GM10847 (cell line): Measurements from ENCODE around the gene SCAMP2.

Experiments
- POLR2A ChIP-seq: IDR thresholded peaks from 2 replicates; pipeline ENCODE4 v1.6.1; 2011; ENCODE audit not compliant: insufficient read length; ENCODE audit errors: extremely low read depth

SCAMP2 gene

DNA sequence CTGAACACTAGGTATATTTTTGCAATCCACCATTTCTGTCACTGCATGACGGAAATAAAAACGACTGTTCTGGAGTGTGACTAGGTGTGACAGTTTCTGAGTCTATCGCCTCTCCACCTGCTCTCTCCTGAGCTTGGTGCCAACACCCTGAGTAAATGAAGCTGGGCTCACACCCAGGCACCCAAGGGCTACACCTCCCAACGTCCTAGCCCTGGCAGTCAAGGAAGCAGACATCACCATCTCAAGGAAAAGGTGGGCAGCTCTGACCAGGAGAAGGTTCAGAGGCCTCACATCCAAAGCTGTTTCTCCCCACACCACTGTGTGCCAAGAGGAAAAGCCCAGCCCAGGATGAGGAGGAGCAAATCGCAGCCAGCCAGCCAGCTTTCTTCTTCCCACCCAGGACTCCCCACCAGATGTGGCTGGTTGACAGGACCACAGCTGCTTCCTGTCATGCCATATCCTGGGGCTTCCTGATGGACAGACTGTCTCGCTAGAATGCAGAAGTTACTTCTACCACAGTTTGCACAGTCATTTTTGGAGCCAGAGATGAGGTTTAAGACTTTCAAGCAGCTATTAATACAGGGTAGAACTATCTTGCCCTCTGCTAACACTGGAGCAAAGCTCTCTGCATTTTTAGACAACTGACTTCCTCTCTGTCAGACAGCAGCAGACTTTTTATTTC, 3.3 kb downstream of the SCAMP2 start:
- TF ChIP-seq POLR2A: peak; percentile 27

DNA sequence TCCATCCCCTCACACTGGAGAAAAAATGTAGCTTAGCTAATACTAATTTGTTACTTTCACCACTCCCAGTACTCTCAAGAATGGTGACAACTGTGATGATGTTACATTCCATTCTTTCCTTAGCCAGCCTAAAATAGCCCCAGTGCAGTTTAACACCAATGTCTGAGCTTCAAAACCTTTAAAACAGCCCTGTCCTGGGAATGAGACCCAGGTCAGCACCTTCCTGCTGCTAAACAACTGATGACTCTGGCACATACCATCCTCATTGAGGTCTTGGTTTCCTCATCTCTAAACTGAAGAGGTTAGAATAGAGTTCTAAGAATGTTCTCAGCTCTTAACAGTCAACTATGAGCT, 3.8 kb downstream of the SCAMP2 start:
- no peak for TF ChIP-seq POLR2A

DNA sequence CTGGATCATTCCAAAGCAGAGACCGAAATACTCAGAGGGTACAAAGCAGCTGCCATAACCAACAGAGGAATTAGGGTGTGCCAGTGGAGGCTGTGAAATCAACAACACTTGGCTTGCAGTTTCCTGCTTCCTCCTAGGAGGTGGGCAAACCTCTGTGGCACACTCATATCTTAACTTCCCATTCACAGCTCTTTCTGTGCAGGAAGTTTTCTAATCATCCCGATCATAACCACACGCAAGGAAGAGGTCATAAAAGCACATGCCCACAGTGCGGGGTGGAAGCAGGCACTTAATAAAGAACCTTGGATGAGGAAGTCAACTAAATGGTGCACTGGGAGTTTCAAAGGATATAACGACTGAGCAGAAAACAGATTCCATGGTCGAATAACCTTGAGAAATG, 5.1 kb downstream of the SCAMP2 start:
- no peak for TF ChIP-seq POLR2A

DNA sequence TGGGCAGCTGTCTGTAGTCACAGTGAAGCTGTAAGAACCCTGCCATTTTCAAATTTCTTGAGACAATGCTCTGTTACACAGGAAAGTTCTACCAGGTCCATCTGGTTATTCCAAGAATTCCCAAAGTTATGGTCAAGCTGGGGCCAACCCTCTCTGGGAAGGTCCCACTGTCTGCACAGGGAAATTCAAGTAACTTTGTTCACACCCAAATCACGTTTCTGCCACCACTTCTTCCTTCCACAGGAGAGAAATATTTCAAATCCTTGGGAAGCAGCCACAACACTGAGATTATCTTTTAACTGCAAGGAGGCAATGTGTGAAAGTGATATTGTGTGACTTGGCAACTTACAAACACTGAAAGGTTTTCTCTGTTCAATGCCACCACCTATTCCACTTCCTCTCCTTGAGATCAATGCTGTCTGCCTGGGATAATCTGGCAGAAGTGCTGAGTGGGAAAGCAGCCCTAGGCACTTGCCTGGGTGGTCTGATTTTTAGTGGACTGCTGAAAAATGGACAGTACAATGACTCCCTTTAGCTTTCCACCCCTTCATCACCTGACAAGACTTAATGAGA, 5.6 kb downstream of the SCAMP2 start:
- TF ChIP-seq POLR2A: no peak

DNA sequence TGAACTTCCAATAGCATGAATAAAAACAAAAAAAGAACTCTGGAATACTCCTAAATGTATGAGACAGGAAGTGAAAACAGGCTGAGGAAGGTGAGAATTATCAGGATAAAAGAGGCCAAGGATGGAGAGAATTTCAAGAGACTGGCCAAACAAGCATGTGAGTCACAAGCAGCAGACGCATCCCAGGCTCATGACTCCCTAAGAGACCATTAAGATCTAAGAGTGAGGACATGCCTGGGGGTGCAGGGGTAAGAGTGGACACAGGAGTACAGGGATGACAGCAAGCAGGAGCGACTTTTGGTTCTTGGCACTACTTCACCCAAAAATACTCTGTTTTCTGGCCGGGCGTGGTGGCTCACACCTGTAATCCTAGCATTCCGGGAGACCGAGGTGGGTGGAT, 7.1 kb downstream of the SCAMP2 start:
- no peak for TF ChIP-seq POLR2A

DNA sequence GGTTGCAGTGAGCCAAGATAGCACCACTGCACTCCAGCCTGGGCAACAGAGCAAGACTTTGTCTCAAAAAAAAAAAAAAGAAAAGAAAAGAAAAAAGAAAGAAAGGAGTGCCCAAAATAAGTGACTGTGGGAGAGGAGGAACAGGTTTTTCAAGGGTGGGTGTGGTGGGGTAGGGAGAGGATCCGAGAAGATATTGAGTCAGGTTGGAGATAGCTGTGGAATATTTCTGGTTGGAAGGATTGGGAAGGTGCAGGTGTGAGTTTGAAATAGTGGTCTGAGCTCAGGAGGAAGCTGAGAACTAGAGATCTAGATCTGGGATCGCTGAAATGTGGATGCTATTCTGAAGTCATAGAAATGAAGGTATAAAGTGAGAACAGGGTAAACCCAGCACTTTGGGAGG, 7.8 kb downstream of the SCAMP2 start:
- TF ChIP-seq POLR2A: no peak

DNA sequence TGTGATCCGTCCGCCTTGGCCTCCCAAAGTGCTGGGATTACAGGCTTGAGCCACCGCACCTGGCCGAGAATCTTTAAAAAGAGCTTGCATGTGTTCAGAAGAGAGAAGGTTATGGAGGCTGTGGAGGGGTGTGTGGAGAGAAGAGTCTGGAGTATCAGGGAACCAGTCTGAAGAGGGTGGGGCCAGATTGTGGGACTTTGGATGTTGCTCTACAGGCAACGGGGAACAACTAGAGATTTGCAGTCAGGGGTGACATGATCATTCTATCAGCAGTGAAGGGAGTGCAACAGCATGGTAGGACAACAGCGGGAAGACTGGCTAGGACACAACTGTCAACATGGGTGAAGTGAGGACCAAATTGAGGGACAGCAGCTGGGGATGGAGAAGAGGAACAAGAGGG, 8.9 kb downstream of the SCAMP2 start:
- TF ChIP-seq POLR2A: no peak

DNA sequence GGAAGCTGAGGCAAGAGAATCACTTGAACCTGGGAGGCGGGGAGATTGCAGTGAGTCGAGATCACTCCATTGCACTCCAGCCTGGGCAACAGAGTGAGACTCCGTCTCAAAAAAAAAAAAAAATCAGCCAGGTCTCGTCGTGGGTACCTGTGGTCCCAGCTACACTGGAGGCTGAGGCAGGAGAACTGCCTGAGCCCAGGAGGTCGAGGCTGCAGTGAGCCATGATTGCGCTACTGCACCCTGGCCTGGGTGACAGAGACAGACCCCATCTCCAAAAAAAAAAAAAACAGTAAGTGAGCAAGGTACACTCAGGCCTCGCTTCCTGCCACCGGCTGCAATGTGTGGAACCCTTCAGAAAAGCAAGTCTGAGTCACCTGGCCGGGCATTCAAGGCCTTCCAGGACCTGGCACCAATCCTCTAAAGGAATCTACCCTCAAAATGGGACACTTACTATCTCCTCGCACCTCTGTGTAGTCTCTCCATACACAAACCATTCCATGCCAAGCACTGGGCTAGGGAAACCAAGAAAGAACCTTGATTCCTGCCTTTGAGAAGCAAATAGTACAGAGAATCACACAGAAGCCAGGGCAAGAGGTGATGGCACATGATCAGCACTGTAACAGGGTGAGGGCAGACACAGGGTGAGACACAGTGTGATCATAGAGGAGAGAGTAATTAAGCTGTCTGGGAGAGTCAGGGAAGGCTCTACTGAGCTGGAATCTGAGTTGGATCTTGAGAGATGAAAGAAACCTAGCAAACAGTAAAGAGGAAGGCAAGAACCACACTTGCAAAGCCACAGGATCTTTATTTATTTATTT, 9.7 kb downstream of the SCAMP2 start:
- no peak for TF ChIP-seq POLR2A

DNA sequence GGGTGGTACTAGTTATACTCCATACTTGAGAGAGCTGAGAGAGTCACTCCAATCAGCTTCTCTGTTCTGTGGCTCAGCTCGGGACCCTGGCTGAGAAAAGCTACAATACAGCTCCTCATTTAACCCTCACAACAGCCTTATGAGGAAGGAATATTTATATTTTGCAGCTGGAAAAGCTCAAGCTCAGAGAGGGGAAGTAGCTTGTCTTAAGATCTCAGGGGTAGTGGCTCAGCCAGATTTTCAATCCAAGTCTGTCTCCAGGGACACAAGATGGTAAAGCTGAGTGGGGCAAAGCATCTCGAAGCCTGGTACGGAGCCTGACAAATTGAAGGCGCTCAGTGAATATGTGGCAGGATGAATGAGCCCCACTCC, 14.8 kb downstream of the SCAMP2 start:
- TF ChIP-seq POLR2A: no peak

DNA sequence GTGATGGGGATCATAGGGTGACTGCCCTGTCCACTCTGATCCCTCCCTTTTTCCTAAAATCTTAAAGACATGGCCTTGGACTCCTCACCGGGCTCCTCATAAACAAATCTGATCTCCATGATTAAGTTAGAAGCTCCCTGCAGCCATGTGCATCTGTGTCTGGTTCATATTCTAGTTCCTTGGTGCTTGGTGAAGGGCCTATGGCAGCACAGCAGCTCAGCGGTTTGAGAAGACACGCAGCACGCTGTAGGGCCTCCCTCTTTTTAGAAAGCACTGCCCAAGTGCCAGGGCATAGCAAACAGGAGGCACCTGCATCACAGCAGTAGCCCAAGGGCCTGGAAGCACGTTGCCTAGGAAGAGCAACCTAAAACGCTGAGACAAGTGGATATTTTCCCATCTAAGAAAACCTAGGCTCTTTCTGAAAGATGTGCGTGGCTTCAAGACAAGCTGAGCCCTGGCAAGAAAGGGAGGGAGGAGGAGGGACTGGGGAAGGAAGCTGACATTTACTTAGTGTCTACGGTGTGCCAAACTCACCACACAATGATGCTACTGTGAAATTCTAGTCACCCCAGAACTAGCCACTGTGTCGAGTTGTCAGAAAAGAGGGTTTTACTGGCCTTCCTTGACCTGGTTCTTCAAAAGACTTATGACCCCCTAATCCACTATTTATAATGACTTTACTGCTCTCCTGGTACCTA, 15.3 kb downstream of the SCAMP2 start:
- no peak for TF ChIP-seq POLR2A

DNA sequence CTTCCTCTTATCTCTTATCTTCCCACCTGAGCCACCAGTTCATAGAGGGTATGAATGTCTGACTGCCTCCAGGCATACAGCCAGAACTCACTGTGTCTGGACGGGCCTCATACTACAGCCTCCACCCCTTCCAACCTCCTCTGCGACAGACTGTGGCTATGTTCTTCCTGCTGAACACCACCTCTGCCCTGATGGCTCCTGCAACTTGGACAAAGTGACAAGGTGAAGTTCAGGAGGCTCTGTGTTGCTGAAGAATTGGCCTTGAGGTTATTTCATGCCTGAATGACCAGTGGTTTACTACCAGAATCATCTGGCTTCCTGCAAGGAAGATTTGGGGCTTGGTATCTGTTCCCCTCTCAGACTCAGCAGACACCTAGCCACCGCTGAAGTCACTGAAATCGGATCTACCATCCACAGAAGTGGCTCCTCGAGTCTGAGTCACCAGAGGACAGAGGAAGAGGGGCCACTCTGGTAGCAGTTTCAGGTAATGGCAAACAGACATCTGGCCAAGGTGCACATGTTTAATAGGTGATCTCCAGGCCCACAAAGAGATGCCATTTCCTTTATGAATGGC, 16.0 kb downstream of the SCAMP2 start:
- TF ChIP-seq POLR2A: no peak

DNA sequence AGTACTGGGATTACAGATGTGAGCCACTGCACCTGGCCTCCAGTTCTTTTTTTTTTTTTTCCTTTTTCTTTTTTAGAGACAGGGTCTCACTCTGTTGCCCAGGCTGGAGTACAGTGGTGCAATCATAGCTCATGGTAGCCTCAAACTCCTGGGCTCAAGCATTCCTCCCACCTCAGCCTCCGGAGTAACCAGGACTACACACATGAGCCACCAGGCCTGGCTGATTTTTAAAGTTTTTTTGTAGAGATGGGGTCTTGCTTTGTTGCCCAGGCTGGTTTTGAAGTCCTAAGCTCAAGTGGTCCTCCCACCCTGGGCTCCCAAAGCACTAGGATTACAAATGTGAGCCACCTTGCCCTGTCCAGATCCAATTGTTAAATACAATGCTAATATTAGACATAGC, 16.6 kb downstream of the SCAMP2 start:
- no peak for TF ChIP-seq POLR2A

DNA sequence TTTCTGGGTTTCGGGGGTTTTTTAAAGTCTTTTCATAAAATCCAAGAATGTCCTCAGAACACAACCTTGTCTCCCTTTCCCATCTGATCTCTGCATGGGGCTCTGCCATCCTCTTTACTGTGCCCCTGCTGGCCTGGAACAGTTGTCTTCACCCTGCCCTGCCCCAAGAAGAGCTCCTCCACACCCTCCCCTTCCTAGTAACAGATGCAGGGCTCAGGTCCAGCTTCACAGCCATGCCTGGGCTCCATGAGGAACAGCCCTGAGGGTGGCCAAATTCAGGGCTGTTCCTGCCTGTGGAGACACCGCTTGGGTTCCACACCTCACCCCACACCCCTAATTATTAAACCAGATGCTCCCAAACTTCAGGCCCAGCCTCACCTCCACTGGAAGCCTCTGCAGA, 17.3 kb downstream of the SCAMP2 start:
- TF ChIP-seq POLR2A: no peak

DNA sequence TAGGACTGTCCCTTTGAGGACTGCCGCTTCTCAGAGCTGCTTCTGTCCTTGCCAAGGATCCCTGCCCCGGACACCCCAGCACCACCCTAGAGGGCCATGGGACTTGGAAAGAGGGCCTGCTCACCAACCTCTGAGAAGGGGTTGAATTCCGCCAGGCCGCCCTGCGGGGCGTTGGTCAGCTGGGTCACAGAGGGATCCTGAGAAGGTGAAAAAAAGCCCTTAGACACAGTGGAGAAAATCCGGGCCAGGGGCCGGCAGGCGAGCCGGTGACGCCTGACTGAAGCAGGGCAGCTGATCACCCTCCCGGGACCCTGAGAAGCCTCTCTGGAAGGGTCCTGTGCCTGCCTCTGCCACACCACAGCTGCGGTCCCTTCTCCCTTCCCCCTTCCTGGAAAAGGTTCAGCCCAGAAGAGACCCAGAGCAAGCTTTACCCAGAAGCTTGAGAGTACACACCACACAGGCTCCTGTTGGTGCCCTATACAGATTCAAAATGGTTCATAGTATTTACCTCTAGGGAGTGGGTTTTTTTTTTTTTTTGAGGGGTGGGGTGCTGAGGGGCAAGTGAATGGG, 18.6 kb downstream of the SCAMP2 start:
- no peak for TF ChIP-seq POLR2A

DNA sequence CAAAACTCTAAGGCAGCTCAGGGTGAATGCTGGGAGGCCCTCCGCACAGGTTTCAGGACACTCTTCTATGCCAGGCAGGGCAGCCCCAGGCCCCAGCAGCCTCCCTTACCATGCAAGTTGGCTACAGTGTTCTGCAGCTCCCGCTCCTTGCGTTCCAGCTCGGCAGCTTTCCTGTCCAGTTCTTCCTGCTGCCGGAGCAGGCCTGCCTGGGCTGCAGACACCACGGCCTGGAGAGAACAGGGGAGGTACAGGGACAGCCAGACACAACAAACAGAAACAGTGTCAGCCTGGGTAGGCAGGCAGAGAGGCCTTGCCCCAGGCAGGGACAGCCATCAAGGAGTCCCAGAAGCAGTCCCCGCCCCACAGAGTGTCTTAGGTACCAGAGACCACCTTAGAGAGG, 21.2 kb downstream of the SCAMP2 start:
- no peak for TF ChIP-seq POLR2A
